Colon (tissue), 2 donors: Measurements from ENCODE around the gene SNX30.

Experiments
- FAIRE-seq: peaks from 2 replicates; lab custom pipeline; 2012; peaks lifted over from hg19 to GRCh38; lab: Jason Lieb, UNC
- donor health status: control.
- donor health status: control.

The SNX30 gene

DNA sequence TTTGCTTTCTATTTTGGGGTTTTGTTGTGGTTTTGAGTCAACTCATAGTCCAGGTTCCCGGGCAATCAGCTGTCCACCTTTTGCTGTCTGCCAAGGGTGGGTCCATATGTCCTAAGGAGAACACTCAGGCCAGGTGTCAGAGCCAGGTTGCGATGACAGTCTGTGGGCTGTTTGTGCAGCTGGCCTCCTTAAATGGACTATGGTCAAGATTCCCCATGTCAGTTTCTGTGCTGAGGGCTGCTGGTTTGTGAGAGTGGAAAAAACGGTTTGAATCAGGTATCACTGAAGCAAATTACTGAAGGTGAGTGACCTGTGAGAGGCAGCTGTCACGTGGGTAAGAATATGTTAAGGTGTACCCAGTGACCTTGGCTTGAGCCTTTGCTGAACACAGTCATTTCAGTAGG lies 33.0 kb downstream of the SNX30 start:
- no peak for FAIRE-seq

DNA sequence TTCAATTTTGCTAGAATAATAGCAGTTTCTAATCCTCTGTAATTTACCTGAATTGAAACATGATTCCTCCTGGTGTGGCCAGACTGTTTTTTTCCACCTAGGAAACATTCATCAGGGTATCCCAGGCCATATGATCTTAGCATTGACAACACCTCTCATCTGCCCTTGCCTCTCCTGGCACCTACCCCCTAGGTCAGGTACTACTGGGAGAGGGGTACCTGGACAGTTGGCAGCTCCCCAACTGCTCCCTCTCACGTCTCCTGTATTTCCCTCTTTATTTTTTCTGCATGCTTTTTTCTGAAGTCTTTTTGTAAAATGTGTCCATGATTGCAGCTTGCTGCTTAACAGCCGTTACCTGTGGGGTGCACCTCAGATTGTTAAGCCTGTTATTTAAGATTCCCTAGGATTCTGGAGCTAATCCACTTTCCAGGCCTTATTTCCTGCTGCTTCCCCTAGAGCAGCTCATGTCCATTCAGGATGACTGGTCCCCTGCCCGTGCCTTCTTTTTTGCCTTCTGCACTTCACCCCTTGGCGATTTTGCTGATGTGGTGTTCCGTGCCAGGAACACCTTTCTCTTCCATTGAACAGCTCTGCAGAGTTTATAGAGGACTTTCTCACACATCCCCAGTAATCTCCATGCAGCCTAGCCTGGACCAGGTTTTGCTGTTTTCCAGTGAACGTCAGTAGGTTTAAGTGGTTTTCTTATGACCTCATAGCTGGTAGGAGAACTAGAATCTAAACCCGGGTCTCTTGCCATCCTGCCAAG lies 33.6 kb downstream of the SNX30 start:
- no peak for FAIRE-seq

DNA sequence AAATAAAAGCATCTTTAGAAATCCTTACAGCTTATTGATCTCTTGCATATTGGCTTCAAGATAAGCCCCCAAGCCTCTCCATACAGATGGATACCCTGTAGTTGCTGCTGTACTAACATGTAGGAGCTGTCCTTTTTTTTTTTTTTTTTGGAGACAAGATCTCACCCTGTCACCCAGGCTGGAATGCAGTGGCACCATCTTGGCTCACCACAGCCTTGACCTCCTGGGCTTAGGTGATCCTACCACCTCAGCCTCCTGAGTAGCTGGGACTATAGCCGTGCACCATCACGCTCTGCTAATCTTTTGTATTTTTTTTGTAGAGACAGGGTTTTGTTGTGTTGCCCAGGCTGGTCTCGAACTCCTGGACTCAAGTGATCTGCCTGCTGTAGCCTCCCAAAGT lies 35.4 kb downstream of the SNX30 start:
- FAIRE-seq, result no peak

DNA sequence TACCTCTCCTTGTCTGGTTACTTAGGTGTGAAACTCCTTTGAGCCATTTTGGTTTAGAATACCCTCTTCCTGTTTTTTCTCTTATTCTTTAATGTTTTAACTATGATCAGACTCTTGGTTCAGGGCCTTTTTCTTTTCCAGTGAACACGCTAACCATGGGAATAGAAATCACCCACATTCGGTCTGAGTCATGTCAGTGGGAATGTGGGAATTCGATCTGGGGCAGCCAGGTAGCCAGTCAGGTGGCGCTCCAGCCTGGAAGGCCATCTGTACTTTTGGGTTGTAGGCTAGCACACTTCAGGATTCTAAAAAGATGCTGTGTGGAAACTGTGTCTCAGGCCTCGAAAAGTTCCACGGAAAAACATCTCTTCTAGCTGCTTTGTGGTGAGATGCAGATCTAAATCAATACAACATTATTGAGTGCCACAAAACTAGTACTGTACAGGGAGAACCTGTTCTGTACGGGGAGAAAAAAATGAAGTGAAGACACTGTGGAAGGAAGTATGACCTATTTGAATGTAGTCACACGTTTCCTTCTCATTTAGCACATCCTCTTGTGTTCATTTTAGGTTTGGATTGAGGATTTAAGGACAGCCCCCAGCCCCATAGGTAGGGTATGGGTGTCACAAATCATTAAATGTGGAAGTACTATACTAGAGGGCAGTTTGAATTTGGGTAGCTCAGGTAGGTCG lies 36.4 kb downstream of the SNX30 start:
- no peak for FAIRE-seq

DNA sequence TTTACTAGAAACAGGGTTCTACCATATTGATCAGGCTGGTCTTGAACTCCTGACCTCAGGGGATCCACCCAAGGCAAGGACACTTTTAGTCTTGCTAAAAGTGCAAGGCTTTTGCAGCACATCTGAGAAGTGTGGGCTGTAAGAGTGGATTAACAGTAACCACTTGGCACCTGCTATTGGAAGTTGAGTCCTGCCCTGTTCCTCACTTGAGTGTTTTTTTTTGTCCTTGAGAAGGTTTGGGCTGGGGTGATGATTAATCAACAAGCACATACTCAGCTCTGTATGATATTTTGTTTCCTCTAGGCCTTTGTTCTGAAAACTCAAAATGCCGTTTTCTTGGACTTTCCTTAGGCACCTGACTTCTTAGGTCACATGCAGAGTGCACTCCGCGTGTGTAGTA lies 37.4 kb downstream of the SNX30 start:
- FAIRE-seq, result no peak

DNA sequence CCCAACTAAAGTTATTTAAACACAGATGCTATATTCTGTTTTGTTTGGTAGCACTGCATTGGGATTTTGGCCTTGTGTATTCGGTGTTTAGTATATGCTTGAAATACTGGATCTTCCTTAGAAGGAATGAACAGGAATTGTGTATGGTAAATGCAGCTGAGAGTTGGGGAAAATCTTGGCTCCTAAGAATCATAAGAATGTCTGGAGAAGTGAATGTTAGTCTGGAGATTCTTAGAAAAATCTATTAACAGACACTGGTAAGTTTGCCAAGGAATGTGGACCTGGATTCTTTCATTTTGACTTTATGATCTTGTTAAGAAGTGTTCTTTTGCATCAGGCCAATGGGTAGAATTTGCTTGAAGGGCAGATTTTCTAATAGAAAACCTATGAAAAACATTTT lies 38.9 kb downstream of the SNX30 start:
- no peak for FAIRE-seq

DNA sequence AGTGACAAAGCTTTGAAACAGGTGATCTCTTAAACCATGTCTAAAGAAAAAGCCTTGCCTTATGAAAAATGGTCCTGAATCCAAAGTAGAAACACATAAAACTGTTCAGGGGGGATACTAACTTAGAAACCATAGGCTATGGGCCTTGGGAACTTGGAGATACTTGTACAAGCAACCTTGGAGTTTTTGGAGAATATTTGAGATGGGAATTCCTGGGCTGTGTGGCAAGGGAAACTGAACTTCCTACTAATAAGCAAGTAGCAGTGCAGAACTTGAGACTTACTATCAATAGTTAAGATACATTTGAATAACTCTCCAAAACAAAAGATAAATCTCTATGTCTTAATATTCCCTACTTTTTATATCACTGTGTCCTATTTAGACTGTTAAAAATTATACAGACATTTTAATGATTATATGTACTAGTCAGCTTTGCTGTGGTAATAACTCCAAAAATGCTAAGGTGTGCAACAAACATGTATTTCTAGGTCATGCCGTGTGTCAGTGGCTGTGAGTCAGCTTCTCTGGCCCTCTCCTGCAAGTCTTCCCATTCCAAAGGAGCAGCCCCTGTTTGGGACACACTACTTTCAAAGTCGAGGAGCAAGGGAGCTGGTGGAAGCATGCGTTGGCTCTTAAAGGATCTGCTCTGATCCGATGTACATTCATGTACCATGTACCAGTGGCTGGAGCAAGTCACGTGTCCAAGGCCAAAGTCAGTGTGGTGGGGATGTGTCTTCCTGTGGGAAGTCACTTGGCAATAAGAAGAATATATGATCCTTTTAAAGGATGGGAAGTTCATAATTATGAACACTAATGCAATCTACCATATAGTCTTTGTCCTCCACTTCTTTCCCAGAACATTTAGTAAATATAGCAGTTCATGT lies 39.6 kb downstream of the SNX30 start:
- FAIRE-seq, result no peak

- FAIRE-seq, result no peak
Measured at GRCh38 chr9:112792670-112793069, 42.1 kb downstream of the SNX30 start.

DNA sequence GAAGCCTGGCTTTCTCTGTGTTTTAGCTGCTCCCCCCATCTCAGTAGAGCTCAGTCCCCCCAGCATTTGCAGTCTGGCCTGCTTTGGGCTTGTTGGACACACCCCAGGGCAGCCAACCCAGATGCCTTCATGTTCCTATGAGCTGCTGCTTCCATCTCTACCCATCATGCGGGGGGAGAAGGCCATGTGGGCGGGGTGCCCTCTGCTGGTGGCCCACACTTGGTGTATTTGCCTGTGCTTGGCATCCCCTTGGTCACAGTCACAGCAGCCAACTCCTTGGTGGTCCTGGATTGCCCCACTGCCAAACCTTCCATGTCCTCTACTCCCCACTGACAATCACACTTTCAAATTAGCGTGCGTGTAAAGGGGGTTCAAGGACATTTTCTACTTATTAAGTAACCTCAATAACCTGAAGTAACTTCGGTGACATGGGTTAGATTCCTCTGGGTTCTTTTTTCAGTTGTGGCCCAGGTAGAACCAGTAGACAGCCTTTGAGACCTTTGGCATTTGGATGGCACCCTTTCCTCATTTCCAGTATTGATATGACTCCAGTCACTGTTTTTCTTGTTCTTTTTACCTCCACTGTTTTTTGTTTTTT lies 42.8 kb downstream of the SNX30 start:
- no peak for FAIRE-seq

DNA sequence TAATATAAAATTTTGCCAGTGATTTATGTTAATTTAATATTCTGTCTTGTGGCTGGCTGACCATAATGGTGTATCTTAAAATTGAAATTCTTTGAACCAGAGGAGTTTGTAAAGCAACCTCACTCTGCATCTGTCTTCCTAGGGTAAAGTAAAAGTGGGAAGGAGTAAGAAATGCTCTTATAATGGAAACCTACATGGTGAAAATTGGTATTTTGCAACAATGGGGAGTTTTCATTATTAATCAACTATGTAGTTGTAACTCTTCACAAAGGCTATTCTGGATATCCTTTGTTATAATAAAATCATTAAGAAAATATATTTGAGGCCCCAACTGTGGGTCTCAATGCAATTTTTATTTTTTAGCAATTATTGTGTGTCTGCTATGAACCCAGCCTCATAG lies 44.2 kb downstream of the SNX30 start:
- no peak for FAIRE-seq

DNA sequence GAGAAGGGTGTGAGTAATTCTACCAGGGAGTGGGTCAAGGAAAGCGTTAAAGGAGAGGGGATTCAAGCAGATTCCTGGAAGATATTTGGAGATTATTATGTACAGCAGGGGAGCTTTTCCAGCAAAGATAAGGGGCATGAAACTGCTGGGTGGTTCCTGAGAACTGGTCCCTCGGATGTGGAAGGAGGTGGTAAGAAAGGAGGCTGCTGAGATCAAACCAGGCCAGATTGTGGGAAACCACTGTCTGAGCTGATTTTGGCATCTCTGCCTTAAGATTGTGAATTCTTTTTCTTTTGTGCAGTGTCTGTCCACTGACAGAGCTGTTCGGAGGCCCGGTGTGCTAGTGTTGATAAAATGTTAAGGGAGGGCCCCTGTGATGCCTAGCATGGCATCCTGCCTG lies 45.4 kb downstream of the SNX30 start:
- no peak for FAIRE-seq

DNA sequence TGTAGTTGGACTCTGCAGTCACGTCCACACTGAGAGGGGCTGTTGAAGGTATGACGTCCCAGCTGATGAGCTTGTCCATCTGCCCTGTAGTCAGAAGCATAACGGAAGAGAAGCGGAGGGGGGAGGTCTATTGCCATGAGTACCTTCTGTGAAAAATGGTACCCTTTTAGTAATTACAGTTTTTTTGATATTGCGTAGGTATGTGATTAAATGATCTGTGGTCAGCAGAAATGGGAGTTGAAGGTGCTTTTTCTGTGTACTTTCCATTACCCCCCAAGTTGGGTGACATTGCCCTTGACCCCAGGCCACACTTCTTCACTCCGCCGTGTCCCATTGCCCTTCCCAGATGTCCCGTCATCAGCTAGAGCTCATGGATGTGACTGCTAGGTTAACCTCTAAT lies 45.9 kb downstream of the SNX30 start:
- FAIRE-seq, result no peak

- FAIRE-seq, result no peak
Measured at GRCh38 chr9:112809351-112809848, 58.8 kb downstream of the SNX30 start.

DNA sequence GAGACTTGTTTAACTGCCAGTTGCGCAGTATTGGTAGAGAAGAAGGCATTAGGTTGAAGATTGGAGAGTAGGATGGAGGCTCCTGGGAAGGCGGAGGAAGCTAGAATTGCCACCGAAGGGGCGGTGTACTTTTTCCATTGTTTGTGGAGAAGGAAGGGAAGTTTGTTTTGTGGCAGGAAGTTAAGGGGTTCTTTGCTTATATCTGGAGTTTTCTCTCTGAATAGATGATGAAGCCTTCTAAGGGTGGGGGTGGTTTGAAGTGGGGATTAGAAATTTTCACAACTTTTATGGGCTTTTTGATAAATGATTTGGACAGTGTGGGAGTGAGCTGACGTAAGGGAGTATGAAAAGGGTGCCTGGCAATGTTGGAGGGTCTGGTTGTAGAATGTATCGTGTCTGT lies 59.3 kb downstream of the SNX30 start:
- FAIRE-seq, result no peak

DNA sequence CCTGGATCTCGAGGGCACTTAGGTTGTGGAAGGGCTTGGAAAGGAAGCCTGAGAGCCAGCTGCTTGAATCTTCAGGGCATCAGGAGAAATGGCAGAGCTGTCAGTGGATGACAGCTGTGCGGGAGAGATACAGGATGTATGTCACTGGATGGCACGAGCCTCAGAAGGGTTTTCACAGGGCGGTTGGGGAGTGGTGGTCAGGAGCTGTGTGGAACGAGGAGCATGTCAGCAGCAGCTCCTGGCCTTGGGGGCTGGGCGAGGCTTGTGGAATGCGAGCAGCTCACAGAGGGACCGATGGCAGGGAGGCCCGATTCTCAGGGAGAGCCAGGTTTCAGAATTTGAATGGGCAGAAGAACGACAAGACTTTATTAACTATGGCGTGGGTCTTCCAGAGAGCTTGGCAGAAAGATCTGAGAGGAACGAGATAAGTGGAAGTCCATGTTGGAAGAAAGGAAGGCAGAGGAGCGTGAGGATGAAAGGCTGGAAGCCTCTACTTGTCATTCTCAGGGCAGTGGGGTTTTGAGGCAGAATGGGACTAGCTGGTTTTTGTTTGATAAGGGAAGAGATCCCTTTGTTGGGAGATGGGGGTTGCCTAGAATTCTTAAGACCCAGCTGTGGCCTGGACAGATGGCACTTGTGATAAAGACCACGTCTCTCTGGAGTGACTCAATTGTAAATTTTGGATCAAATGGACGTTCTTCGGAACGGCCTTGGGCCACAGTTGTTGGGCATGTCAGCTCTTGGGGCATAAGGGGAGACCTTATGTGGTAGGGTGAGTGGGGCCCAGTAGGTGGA lies 60.3 kb downstream of the SNX30 start:
- FAIRE-seq, result no peak

- FAIRE-seq, result no peak
Measured at GRCh38 chr9:112811518-112811917, 61.0 kb downstream of the SNX30 start.

- no peak for FAIRE-seq
Measured at GRCh38 chr9:112815868-112816267, 65.3 kb downstream of the SNX30 start.

- no peak for FAIRE-seq
Measured at GRCh38 chr9:112817860-112818203, 67.3 kb downstream of the SNX30 start.

DNA sequence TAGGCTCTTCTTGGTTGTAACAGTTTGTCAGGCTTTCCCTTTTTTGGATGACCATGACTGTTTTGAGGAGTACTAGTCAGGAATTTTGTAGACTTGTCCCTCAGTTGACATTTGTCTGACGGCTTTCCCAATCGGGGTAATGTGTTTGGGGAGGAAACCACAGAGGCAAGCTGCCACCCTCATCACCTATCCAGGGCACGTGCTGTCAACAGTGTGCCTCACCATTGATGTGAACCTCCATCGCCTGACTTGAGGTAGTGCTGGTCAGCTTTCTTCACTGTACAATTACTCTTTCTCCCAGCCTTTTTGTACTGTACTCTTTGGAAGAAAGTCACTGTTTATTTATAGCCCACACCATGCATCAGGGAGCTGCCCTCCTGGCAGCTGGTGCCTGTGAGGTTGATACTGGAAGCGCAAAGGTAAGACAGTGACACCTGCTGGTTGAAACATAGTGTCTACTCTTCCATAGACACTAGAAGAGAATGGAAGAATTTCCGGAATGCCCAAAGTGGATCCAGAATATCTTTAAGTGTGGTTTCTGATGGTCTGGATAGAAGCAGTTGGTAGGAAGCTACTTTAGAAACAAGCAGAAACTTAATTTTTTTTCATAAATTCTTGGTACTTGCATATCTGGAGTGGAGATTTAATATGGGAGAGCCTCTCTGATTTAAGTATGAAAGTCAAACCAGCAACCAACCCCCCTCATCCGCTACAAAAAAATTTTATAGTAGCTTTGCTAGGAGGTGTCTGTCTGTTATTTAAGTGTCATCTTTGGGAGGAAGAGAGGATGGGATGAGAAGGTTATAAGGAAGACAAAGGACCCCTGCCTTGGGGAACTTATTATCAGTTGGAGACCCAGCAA lies 69.3 kb downstream of the SNX30 start:
- no peak for FAIRE-seq

GRCh38 chr9:112820881-112821280 lies 70.3 kb downstream of the SNX30 start:
- FAIRE-seq, result no peak

- FAIRE-seq, result no peak
Measured at GRCh38 chr9:112822618-112823017, 72.1 kb downstream of the SNX30 start.
